BE2C (cell line): ENCODE data around the gene FBXO47.

Experiments used
- DNase-seq: peaks from one replicate; pipeline ENCODE4 v3.0.0-alpha.2; 2020
- H3K27me3 ChIP-seq: fragments of 250-450 bp; sonication (Bioruptor Pico); 2 replicates; pipeline ENCODE4 v1.5.1; 2020; ENCODE audit warnings: mild to moderate bottlenecking
- H3K36me3 ChIP-seq: fragments of 250-450 bp; sonication (Bioruptor Pico); 2 replicates; pipeline ENCODE4 v1.5.1; 2020; ENCODE audit warnings: mild to moderate bottlenecking
- H3K4me1 ChIP-seq: fragments of 250-450 bp; sonication (Bioruptor Pico); 2 replicates; pipeline ENCODE4 v1.5.1; 2020
- H3K4me3 ChIP-seq: 2 replicates; pipeline ENCODE4 v1.5.1; 2011; ENCODE audit warnings: low read depth, low read length
- H3K9me3 ChIP-seq: fragments of 250-450 bp; sonication (Bioruptor Pico); 2 replicates; pipeline ENCODE4 v1.5.1; 2020
- CTCF ChIP-seq: IDR thresholded peaks from 2 replicates; pipeline ENCODE4 v1.5.1; 2012; ENCODE audit warnings: mild to moderate bottlenecking, low read depth, low read length

The FBXO47 gene

GRCh38 chr17:39001703-39002637 lies 34.8 kb upstream of the FBXO47 start:
- no peaks in the 10 kb centered on the region for H3K4me1 ChIP-seq
- H3K36me3 ChIP-seq = no peaks in the 10 kb centered on the region
- 0 out of 2 replicates have a peak, but pooled peaks cover 4% of the 10 kb centered on the region for H3K27me3 ChIP-seq
- no peak for DNase-seq
- peaks cover 2% of the 10 kb centered on the region; the same call in 1 of the 2 replicates for H3K9me3 ChIP-seq
- no peak overlapping the region for H3K4me3 ChIP-seq
- TF ChIP-seq CTCF = no peak

GRCh38 chr17:39000021-39000601 lies 32.9 kb upstream of the FBXO47 start:
- H3K9me3 ChIP-seq = peaks cover 5% of the 10 kb centered on the region
- no peaks in the 10 kb centered on the region for H3K36me3 ChIP-seq
- DNase-seq = no peak
- no peak for TF ChIP-seq CTCF
- no peak overlapping the region for H3K4me3 ChIP-seq
- no peaks in the 10 kb centered on the region for H3K4me1 ChIP-seq
- no peaks in the 10 kb centered on the region for H3K27me3 ChIP-seq

- TF ChIP-seq CTCF = no peak
- Histone ChIP-seq H3K4me1 (no peaks in the 10 kb centered on the region), H3K9me3 (peaks cover 5% of the 10 kb centered on the region)
Measured at GRCh38 chr17:38996660-38997337, 29.6 kb upstream of the FBXO47 start.

GRCh38 chr17:38994026-38994425 lies 26.8 kb upstream of the FBXO47 start:
- no peaks in the 10 kb centered on the region for H3K36me3 ChIP-seq
- no peaks in the 10 kb centered on the region for H3K27me3 ChIP-seq
- no peak for DNase-seq
- TF ChIP-seq CTCF = no peak
- H3K9me3 ChIP-seq = peaks cover 5% of the 10 kb centered on the region
- H3K4me3 ChIP-seq = no peak overlapping the region
- no peaks in the 10 kb centered on the region for H3K4me1 ChIP-seq

More at GRCh38 chr17:38996660-38997337, 29.6 kb upstream of the FBXO47 start:
- Histone ChIP-seq H3K4me3 (no peak overlapping the region), H3K27me3 (no peaks in the 10 kb centered on the region), H3K36me3 (no peaks in the 10 kb centered on the region)
- no peak for DNase-seq

- H3K4me1 ChIP-seq = peaks cover 3% of the 10 kb centered on the region; the same call in 1 of the 2 replicates
Measured at GRCh38 chr17:38984666-38985065, 17.5 kb upstream of the FBXO47 start.

More at GRCh38 chr17:38984666-38985065, 17.5 kb upstream of the FBXO47 start:
- DNase-seq = no peak
- Histone ChIP-seq H3K9me3 (no peaks in the 10 kb centered on the region), H3K36me3 (no peaks in the 10 kb centered on the region), H3K27me3 (no peaks in the 10 kb centered on the region), H3K4me3 (no peak overlapping the region)
- TF ChIP-seq CTCF = no peak
